Mucosa of descending colon (tissue), 3 donors: ENCODE measurements around the gene CDC42. TPM values are rescaled to one million over a fixed set of nuclear protein-coding genes. Genes with fewer than 3 reads are reported as not detected.
"Not testable (repeated sequence)": the region's sequence is repeated elsewhere in the genome, so short reads cannot be mapped to it uniquely, and the experiment has no call there.

Experiments
- ATAC-seq: fragments of 200-7000 bp; cut with Tn5 transposase; one replicate; pipeline ENCODE4 v1.9.1; 2020; ENCODE audit warnings: mild to moderate bottlenecking, moderate library complexity
- DNase-seq, 3 donors: peaks; one replicate each; pipeline ENCODE4 v3.0.0-alpha.2; 2020
- H3K36me3 ChIP-seq: fragments of 200-600 bp; one replicate; pipeline ENCODE4 v1.8.0; 2021; ENCODE audit warnings: low read depth, mild to moderate bottlenecking
- H3K4me1 ChIP-seq: fragments of 200-600 bp; one replicate; pipeline ENCODE4 v1.8.0; 2021; ENCODE audit warnings: low read depth, mild to moderate bottlenecking
- H3K4me3 ChIP-seq: fragments of 200-600 bp; one replicate; pipeline ENCODE4 v1.8.0; 2021; ENCODE audit warnings: mild to moderate bottlenecking
- H3K9me3 ChIP-seq: fragments of 200-600 bp; one replicate; pipeline ENCODE4 v1.8.0; 2021; ENCODE audit warnings: mild to moderate bottlenecking
- CTCF ChIP-seq: fragments of 200-600 bp; IDR thresholded peaks from one replicate; pipeline ENCODE4 v1.8.0; 2022; ENCODE audit warnings: antibody characterized with exemption, mild to moderate bottlenecking
- intact Hi-C, 2 donors: fragments of 100-400 bp; cut with DNase I in 1 of 2; cut with micrococcal nuclease in 1 of 2; formaldehyde crosslinking; loops; one replicate each; pipeline versions ENCODE4 v1.11.0 to v1.11.1; 2022; cut with DNase I, micrococcal nuclease
- total RNA-seq, 3 donors: library from RNA; stranded (reverse); fragmentation: NEBNext Ultra II Directional in 2 of 3; extraction: Animal tissue kit (Norgen Biotek cat#: 25700) in 2 of 3; gene quantifications; one replicate each; pipeline versions ENCODE4 v1.2.1 to v1.2.4, GENCODE V29; 2021 to 2023
- donor health status: DM: no; HTN: no; CAD: no; lungs with moderate emphysema.
- donor health status: DM: no; HTN: no; CAD: no.
- donor health status: DM: no; HTN: yes; CAD: no.

The CDC42 gene
- total RNA-seq, 3 donors from 2014 or later: 231 to 292 (median 282) TPM

GRCh38 chr1:22030057-22030456 is 22.5 kb upstream of the CDC42 start:
- no peaks in the 10 kb centered on the region for H3K9me3 ChIP-seq
- peaks cover 4% of the 10 kb centered on the region for H3K4me1 ChIP-seq
- no peak for DNase-seq
- H3K4me3 ChIP-seq: no peak overlapping the region
- TF ChIP-seq CTCF: no peak
- intact Hi-C loops: no loop called here
- no peak for ATAC-seq
- no peaks in the 10 kb centered on the region for H3K36me3 ChIP-seq

- Histone ChIP-seq H3K36me3 (no peaks in the 10 kb centered on the region), H3K4me3 (no peak overlapping the region), H3K4me1 (peaks cover 4% of the 10 kb centered on the region), H3K9me3 (no peaks in the 10 kb centered on the region)
- no peak for TF ChIP-seq CTCF
- ATAC-seq (no peak), DNase-seq (no peak)
- intact Hi-C loops: no loop called here
Observed at GRCh38 chr1:22030473-22030872, 22.0 kb upstream of the CDC42 start.

GRCh38 chr1:22031214-22031962 is 21.1 kb upstream of the CDC42 start:
- no peaks in the 10 kb centered on the region for H3K9me3 ChIP-seq
- TF ChIP-seq CTCF: no peak
- no peaks in the 10 kb centered on the region for H3K36me3 ChIP-seq
- H3K4me3 ChIP-seq: no peak overlapping the region
- intact Hi-C loops: no loop called here
- peaks cover 1% of the 10 kb centered on the region for H3K4me1 ChIP-seq
- ATAC-seq (peak; percentile 81), DNase-seq (peak in 2 of 3 donors; percentile 43 to 47)

- DNase-seq, H3K9me3 ChIP-seq, H3K4me3 ChIP-seq, H3K36me3 ChIP-seq, H3K4me1 ChIP-seq, intact Hi-C loops, ATAC-seq: not testable (repeated sequence)
Observed at GRCh38 chr1:22034834-22035233, 17.7 kb upstream of the CDC42 start.

- H3K36me3 ChIP-seq: no peaks in the 10 kb centered on the region
- peaks cover 11% of the 10 kb centered on the region for H3K4me1 ChIP-seq
- DNase-seq: no peak
Observed at GRCh38 chr1:22037520-22037919, 15.0 kb upstream of the CDC42 start.

More at GRCh38 chr1:22037520-22037919, 15.0 kb upstream of the CDC42 start:
- TF ChIP-seq CTCF: no peak
- intact Hi-C loops: no loop called here
- ATAC-seq: no peak
- no peak overlapping the region for H3K4me3 ChIP-seq
- no peaks in the 10 kb centered on the region for H3K9me3 ChIP-seq
